Esophagus muscularis mucosa (tissue), 4 donors: ENCODE results near the gene KCNQ1. TPM values are rescaled to one million over a fixed set of nuclear protein-coding genes. Genes with fewer than 3 reads are reported as not detected.
A peak's percentile ranks its signal among the peaks of the same experiment; 100 is the strongest.

Source experiments
- DNase-seq: peaks from one replicate; pipeline ENCODE4 v3.0.0-alpha.2; 2017; ENCODE audit errors: extremely low spot score
- H3K27ac ChIP-seq, 4 donors: fragments of 200-600 bp; sonication (generic); replicated peaks in 1 of 4; 1 replicate in 3 of 4; 2 replicates in 1 of 4; pipeline ENCODE4 v1.5.1; 2016 to 2019; ENCODE audit warnings: mild to moderate bottlenecking in 1 of 4
- H3K27me3 ChIP-seq, 4 donors: fragments of 200-600 bp; sonication (generic); one replicate each; pipeline versions ENCODE4 v1.5.1 to v1.6.0; 2016 to 2019
- H3K36me3 ChIP-seq, 4 donors: fragments of 200-600 bp; sonication (generic); one replicate each; pipeline ENCODE4 v1.5.1; 2016 to 2019
- H3K4me1 ChIP-seq, 4 donors: fragments of 200-600 bp; sonication (generic); one replicate each; pipeline ENCODE4 v1.5.1; 2016 to 2019
- H3K4me3 ChIP-seq, 4 donors: fragments of 200-600 bp; sonication (generic); 1 replicate in 2 of 4; 2 replicates in 2 of 4; pipeline ENCODE4 v1.5.1; 2016 to 2019; ENCODE audit warnings: mild to moderate bottlenecking in 4 of 4, moderate library complexity in 1 of 4
- H3K9me3 ChIP-seq, 4 donors: fragments of 200-600 bp; sonication (generic); 1 replicate in 3 of 4; 2 replicates in 1 of 4; pipeline ENCODE4 v1.5.1; 2016 to 2019
- EP300 ChIP-seq: sonication (generic); formaldehyde crosslinking; IDR thresholded peaks from one replicate; pipeline ENCODE4 v1.6.1; 2017; ENCODE audit warnings: antibody characterized with exemption
- POLR2A ChIP-seq: fragments of 450-650 bp; IDR thresholded peaks from one replicate; pipeline ENCODE4 v1.6.1; 2017; ENCODE audit warnings: antibody characterized with exemption, moderate library complexity, mild to moderate bottlenecking, low read depth
- POLR2AphosphoS5 ChIP-seq, 2 donors: sonication (generic); formaldehyde crosslinking; IDR thresholded peaks; one replicate each; pipeline ENCODE4 v1.6.1; 2017; ENCODE audit warnings: antibody characterized with exemption in 2 of 2
- WGBS: methylation state at CpG from one replicate; pipeline ENCODE4 v1.1.5; 2018; 5-methylcytosine and 5-hydroxymethylcytosine counted together
- intact Hi-C: fragments of 100-400 bp; cut with DNase I; formaldehyde crosslinking; loops from one replicate; pipeline ENCODE4 v1.15.1; 2023
- total RNA-seq, 4 donors: library from RNA; depleted of rRNA; stranded (reverse); fragments of >200 nt; gene quantifications; one replicate each; pipeline versions ENCODE4 v1.1.0 to v1.2.1, GENCODE V29; 2016
- TF ChIP-seq, protein P1 (sequence below), 3 experiments: fragments of 200-600 bp in 2 of 3; fragments of 450-650 bp in 1 of 3; sonication (generic) in 2 of 3; IDR thresholded peaks; one replicate each; pipeline ENCODE4 v1.5.1; 2017 to 2019; ENCODE audit warnings: antibody characterized with exemption in 3 of 3, mild to moderate bottlenecking in 2 of 3, moderate library complexity in 1 of 3

KCNQ1 gene
- total RNA-seq, 4 donors from 2014 or later, result 2.1 to 5.9 (median 4.3) TPM

- no peaks in the 10 kb centered on the region for H3K27me3 ChIP-seq
- no peak for DNase-seq
- H3K9me3 ChIP-seq, result peaks cover 0 to 6% (median 0%) of the 10 kb centered on the region in 4 donors
- intact Hi-C loops, result loop anchor here (2.0 kb wide), 1 partner anchor 70 kb away; no protein-coding TSS in a partner anchor
- H3K4me3 ChIP-seq, result peak overlapping the region; percentile 28 to 35 (median 32)
- H3K4me1 ChIP-seq, result peaks cover 9 to 29% (median 28%) of the 10 kb centered on the region in 4 donors
- TF ChIP-seq EP300 (no peak), POLR2AphosphoS5 (IDR thresholded peaks at IDR 0.05) (peak; percentile 43 to 46)
- 34% methylated on average over 14 of the region's 14 CpGs for WGBS
- peak overlapping the region; percentile 80 to 89 (median 88) for H3K27ac ChIP-seq
- no peaks in the 10 kb centered on the region for H3K36me3 ChIP-seq
Observed at GRCh38 chr11:2708757-2709281, 264.0 kb downstream of the KCNQ1 start.

DNA sequence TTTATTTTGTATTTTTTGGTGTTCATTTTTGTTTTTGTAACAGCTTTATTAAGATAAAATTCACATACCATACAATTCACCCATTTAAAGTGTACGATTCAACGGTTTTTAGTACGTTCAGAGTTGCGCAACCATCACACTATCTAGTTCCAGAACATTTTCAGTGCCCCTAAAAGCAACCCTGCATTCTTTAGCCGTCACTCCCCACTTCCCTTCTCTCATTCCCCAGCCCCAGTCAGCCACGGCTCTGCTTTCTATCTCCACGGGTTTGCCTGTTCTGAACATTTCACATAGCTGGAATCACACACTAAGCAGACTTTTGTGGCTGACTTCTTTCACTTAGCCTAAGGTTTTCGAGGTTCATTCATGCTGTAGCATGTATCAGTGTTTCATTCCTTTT, 264.6 kb downstream of the KCNQ1 start:
- H3K27me3 ChIP-seq, result no peaks in the 10 kb centered on the region
- peak overlapping the region; percentile 28 to 35 (median 32) for H3K4me3 ChIP-seq
- intact Hi-C loops, result loop anchor here (2.0 kb wide), 1 partner anchor 69 kb away; no protein-coding TSS in a partner anchor
- H3K27ac ChIP-seq, result peak overlapping the region; percentile 80 to 89 (median 88)
- no peaks in the 10 kb centered on the region for H3K36me3 ChIP-seq
- TF ChIP-seq, protein P1, sequence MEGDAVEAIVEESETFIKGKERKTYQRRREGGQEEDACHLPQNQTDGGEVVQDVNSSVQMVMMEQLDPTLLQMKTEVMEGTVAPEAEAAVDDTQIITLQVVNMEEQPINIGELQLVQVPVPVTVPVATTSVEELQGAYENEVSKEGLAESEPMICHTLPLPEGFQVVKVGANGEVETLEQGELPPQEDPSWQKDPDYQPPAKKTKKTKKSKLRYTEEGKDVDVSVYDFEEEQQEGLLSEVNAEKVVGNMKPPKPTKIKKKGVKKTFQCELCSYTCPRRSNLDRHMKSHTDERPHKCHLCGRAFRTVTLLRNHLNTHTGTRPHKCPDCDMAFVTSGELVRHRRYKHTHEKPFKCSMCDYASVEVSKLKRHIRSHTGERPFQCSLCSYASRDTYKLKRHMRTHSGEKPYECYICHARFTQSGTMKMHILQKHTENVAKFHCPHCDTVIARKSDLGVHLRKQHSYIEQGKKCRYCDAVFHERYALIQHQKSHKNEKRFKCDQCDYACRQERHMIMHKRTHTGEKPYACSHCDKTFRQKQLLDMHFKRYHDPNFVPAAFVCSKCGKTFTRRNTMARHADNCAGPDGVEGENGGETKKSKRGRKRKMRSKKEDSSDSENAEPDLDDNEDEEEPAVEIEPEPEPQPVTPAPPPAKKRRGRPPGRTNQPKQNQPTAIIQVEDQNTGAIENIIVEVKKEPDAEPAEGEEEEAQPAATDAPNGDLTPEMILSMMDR (IDR thresholded peaks at IDR 0.05), result no peak
- TF ChIP-seq POLR2AphosphoS5 (IDR thresholded peaks at IDR 0.05), result peak; percentile 13 to 30
- 21% methylated on average over 8 of the region's 8 CpGs for WGBS
- no peak for DNase-seq
- H3K9me3 ChIP-seq, result peaks cover 0 to 6% (median 0%) of the 10 kb centered on the region in 4 donors
- H3K4me1 ChIP-seq, result peaks cover 9 to 29% (median 28%) of the 10 kb centered on the region in 4 donors

DNA sequence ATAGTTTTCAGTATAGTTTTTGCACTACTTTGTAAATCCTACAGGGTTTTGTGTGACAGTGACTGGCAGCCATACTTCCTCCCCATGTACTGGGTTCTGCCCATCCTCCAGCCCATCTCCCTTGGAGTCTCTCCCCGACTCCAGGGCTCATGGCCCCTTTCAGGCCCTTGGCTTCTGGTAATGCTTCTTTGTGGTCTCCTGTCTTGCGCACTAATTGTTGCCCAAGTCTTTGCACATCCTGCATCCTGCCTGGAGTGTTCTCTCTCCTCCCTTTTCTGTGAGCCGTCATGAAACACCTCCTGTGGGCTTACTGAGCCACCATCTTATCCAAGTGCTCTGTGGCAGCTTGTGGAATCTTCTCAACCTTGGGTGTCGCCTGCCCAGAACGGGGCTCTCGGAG, 266.4 kb downstream of the KCNQ1 start:
- H3K9me3 ChIP-seq, result peaks cover 0 to 4% (median 0%) of the 10 kb centered on the region in 4 donors
- intact Hi-C loops, result no loop called here
- 94% methylated on average over 6 of the region's 6 CpGs for WGBS
- no peak overlapping the region for H3K27ac ChIP-seq
- no peak for DNase-seq
- H3K4me1 ChIP-seq, result peaks cover 9 to 29% (median 28%) of the 10 kb centered on the region in 4 donors
- no peak for TF ChIP-seq EP300
- TF ChIP-seq, protein P1 (IDR thresholded peaks at IDR 0.05), result no peak
- TF ChIP-seq POLR2AphosphoS5 (IDR thresholded peaks at IDR 0.05), result no peak
- no peak for TF ChIP-seq POLR2A
- no peaks in the 10 kb centered on the region for H3K36me3 ChIP-seq
- H3K27me3 ChIP-seq, result no peaks in the 10 kb centered on the region
- H3K4me3 ChIP-seq, result no peak overlapping the region

DNA sequence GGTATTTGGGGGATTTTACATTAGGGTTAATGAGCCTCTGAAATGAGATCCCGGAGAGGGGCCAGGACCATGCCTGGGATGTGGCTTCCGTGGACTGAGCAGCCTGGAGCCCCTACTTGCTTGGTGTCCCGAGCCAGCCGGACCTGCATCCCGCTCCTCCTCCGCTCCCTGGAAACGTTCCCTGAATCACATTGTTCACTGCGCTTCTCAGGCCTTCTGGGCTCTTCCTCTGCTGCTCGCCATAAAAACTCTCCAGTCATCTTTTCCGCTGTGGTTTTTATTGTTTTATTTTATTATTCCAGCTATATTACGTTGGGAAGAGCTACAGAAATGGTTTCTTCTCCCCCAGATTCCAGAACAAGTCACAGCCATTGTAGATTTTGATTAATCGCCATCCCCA, 268.3 kb downstream of the KCNQ1 start:
- TF ChIP-seq POLR2A (no peak), POLR2AphosphoS5 (IDR thresholded peaks at IDR 0.05) (no peak), EP300 (no peak)
- TF ChIP-seq, protein P1 (IDR thresholded peaks at IDR 0.05), result no peak
- no peak overlapping the region for H3K27ac ChIP-seq
- WGBS, result 71% methylated on average over 12 of the region's 12 CpGs

GRCh38 chr11:2713661-2714462, 269.1 kb downstream of the KCNQ1 start:
- no peak overlapping the region for H3K27ac ChIP-seq
- TF ChIP-seq POLR2A, result no peak
- no peak for TF ChIP-seq EP300
- TF ChIP-seq, protein P1 (IDR thresholded peaks at IDR 0.05), result no peak
- no peak for TF ChIP-seq POLR2AphosphoS5 (IDR thresholded peaks at IDR 0.05)
- 90% methylated on average over 17 of the region's 26 CpGs for WGBS
- H3K27me3 ChIP-seq, result no peaks in the 10 kb centered on the region
- no peaks in the 10 kb centered on the region for H3K9me3 ChIP-seq
- H3K4me3 ChIP-seq, result no peak overlapping the region
- DNase-seq, result no peak
- peaks cover 3 to 12% (median 11%) of the 10 kb centered on the region in 4 donors for H3K4me1 ChIP-seq
- intact Hi-C loops, result no loop called here
- H3K36me3 ChIP-seq, result no peaks in the 10 kb centered on the region

More for the DNA sequence above, 268.3 kb downstream of the KCNQ1 start:
- DNase-seq, result no peak
- Histone ChIP-seq H3K9me3 (no peaks in the 10 kb centered on the region), H3K36me3 (no peaks in the 10 kb centered on the region), H3K4me1 (peaks cover 9 to 20% (median 19%) of the 10 kb centered on the region in 4 donors), H3K4me3 (no peak overlapping the region), H3K27me3 (no peaks in the 10 kb centered on the region)
- intact Hi-C loops, result no loop called here
